B cell (primary cell): Measurements from ENCODE around the gene ZNF3. TPM values are rescaled to one million over a fixed set of nuclear protein-coding genes. Genes with fewer than 3 reads are reported as not detected.

ENCODE experiments used
- ATAC-seq: fragments of 200-7000 bp; cut with Tn5 transposase; one replicate; pipeline ENCODE4 v1.10.0; 2021; ENCODE audit warnings: low read depth, mild to moderate bottlenecking, moderate number of reproducible peaks, moderate library complexity
- CTCF ChIA-PET: fragments of 350-600 bp; sonication (Branson Sonifier 250); formaldehyde crosslinking; loops from one replicate; lab custom pipeline; 2021; ENCODE audit warnings: antibody characterized with exemption, inconsistent platforms; lab: Charles Lee
- POLR2A ChIA-PET: fragments of 350-600 bp; sonication (Branson Sonifier 250); formaldehyde crosslinking; loops from one replicate; lab custom pipeline; 2021; ENCODE audit warnings: antibody characterized with exemption; lab: Charles Lee
- DNase-seq: peaks from one replicate; pipeline ENCODE4 v3.0.0; 2013
- H2AFZ ChIP-seq: 2 replicates; pipeline ENCODE4 v1.6.1; 2012; ENCODE audit warnings: mild to moderate bottlenecking, low read depth, low read length; ENCODE audit not compliant: insufficient read depth, poor library complexity, severe bottlenecking
- H3K27ac ChIP-seq, 2 donors: 1 replicate in 1 of 2; 2 replicates in 1 of 2; pipeline ENCODE4 v1.5.1; 2012 to 2013; ENCODE audit warnings: low read length in 2 of 2, mild to moderate bottlenecking in 2 of 2, moderate library complexity in 1 of 2
- H3K27me3 ChIP-seq, 4 experiments: fragments of 200-600 bp in 1 of 4; sonication (generic) in 1 of 4; replicated peaks in 1 of 4; 1 replicate in 2 of 4; 2 replicates in 2 of 4; pipeline versions ENCODE4 v1.6.1 to v1.7.0; 2013 to 2016; ENCODE audit warnings: low read length in 3 of 4, mild to moderate bottlenecking in 2 of 4, mixed read lengths in 1 of 4, moderate library complexity in 1 of 4; ENCODE audit not compliant: insufficient read depth in 4 of 4, control insufficient read depth in 3 of 4; ENCODE audit errors: control extremely low read depth in 1 of 4
- H3K36me3 ChIP-seq, 2 experiments: replicated peaks in 1 of 2; 1 replicate in 1 of 2; 2 replicates in 1 of 2; pipeline versions ENCODE4 v1.6.1 to v1.7.1; 2013; ENCODE audit warnings: low read length in 1 of 2; ENCODE audit not compliant: insufficient read depth in 2 of 2, control insufficient read depth in 1 of 2; ENCODE audit errors: control extremely low read depth in 1 of 2, extremely low read depth in 1 of 2
- H3K4me1 ChIP-seq, 2 donors: fragments of 200-600 bp in 1 of 2; sonication (generic) in 1 of 2; 1 replicate in 1 of 2; 2 replicates in 1 of 2; pipeline versions ENCODE4 v1.5.1 to v1.6.1; 2013 to 2017; ENCODE audit warnings: low read length in 2 of 2; ENCODE audit not compliant: control insufficient read depth in 2 of 2, insufficient read depth in 2 of 2
- H3K4me2 ChIP-seq: replicated peaks from 2 replicates; pipeline ENCODE3; 2012; ENCODE audit warnings: mild to moderate bottlenecking, low read depth, low read length; ENCODE audit not compliant: poor library complexity, severe bottlenecking
- H3K4me3 ChIP-seq, 5 experiments: fragments of 200-600 bp in 1 of 5; sonication (generic) in 1 of 5; 1 replicate in 3 of 5; 2 replicates in 2 of 5; pipeline versions ENCODE4 v1.5.1 to v1.7.0; 2011 to 2016; ENCODE audit warnings: low read length in 4 of 5, mild to moderate bottlenecking in 4 of 5, low read depth in 2 of 5, control low read depth in 1 of 5, moderate library complexity in 1 of 5; ENCODE audit not compliant: insufficient read depth in 1 of 5; ENCODE audit errors: control extremely low read depth in 1 of 5, extremely low read depth in 1 of 5
- H3K79me2 ChIP-seq: fragments of 200-600 bp; sonication (generic); one replicate; pipeline ENCODE4 v1.6.0; 2016; ENCODE audit warnings: low read length; ENCODE audit not compliant: control insufficient read depth, insufficient read depth
- H3K9ac ChIP-seq: fragments of 200-600 bp; sonication (generic); 2 replicates; pipeline ENCODE4 v1.6.1; 2017; ENCODE audit warnings: mild to moderate bottlenecking, low read length, moderate library complexity
- H3K9me3 ChIP-seq, 3 donors: one replicate each; pipeline versions ENCODE4 v1.6.1 to v1.7.1; 2013; ENCODE audit warnings: low read length in 2 of 3; ENCODE audit not compliant: control insufficient read depth in 2 of 3, insufficient read depth in 1 of 3; ENCODE audit errors: control extremely low read depth in 1 of 3
- H4K20me1 ChIP-seq: 2 replicates; pipeline ENCODE4 v1.6.0; 2012; ENCODE audit warnings: mild to moderate bottlenecking, low read length; ENCODE audit not compliant: insufficient read depth, control insufficient read depth, poor library complexity, severe bottlenecking
- H3K27ac Mint-ChIP-seq: one replicate; pipeline ENCODE4 v1.8.0; 2021; ENCODE audit warnings: mixed read lengths
- H3K27me3 Mint-ChIP-seq: one replicate; pipeline ENCODE4 v1.8.0; 2021; ENCODE audit warnings: mixed read lengths
- H3K4me1 Mint-ChIP-seq: one replicate; pipeline ENCODE4 v1.8.0; 2021; ENCODE audit warnings: mixed read lengths
- H3K4me3 Mint-ChIP-seq: one replicate; pipeline ENCODE4 v1.8.0; 2021; ENCODE audit warnings: mixed read lengths
- H3K9me3 Mint-ChIP-seq: one replicate; pipeline ENCODE4 v1.8.0; 2022; ENCODE audit warnings: mixed read lengths; ENCODE audit not compliant: insufficient read depth
- CTCF ChIP-seq: fragments of 200-600 bp; IDR thresholded peaks from one replicate; pipeline ENCODE4 v1.8.0; 2022; ENCODE audit warnings: antibody characterized with exemption, mild to moderate bottlenecking
- EZH2 ChIP-seq: IDR thresholded peaks from 2 replicates; pipeline ENCODE4 v1.6.1; 2012; ENCODE audit warnings: borderline replicate concordance, low read depth, mild to moderate bottlenecking, moderate library complexity, low read length; ENCODE audit not compliant: insufficient read depth, poor library complexity, severe bottlenecking
- WGBS: methylation state at CpG from one replicate; pipeline ENCODE4 v1.1.5; 2013; ENCODE audit warnings: missing lambda C conversion rate; ENCODE audit not compliant: insufficient coverage; 5-methylcytosine and 5-hydroxymethylcytosine counted together
- intact Hi-C: fragments of 100-400 bp; cut with micrococcal nuclease; formaldehyde crosslinking; loops from one replicate; pipeline ENCODE4 v1.10.0; 2022
- polyA plus RNA-seq: library from polyadenylated mRNA; depleted of rRNA; stranded (reverse); fragments of >200 nt; gene quantifications from 2 replicates; pipeline ENCODE4 v1.2.3, GENCODE V29; 2012
- total RNA-seq, 2 donors: library from RNA; stranded (reverse); fragments of 120-200 nt in 1 of 2; gene quantifications; 1 replicate in 1 of 2; 2 replicates in 1 of 2; pipeline versions ENCODE4 v1.2.3 to v1.2.4, GENCODE V29; 2013 to 2022

Gene ZNF3
- total and polyA plus RNA-seq, 2 donors (not counting 1 experiment from before 2014, with no cell fraction given) = 19.2 to 44.8 TPM

- POLR2A ChIA-PET = interaction anchor here (0.7 kb wide), 1 partner anchor 969 kb away, joined by 11 read pairs; no protein-coding TSS in a partner anchor
- Histone ChIP-seq H3K4me1 (peaks cover 22 to 28% of the 10 kb centered on the region in 2 donors), H3K9ac (no peak overlapping the region), H3K79me2 (peaks cover 14% of the 10 kb centered on the region), H3K27ac (no peak overlapping the region), H3K9me3 (no peaks in the 10 kb centered on the region), H3K4me3 (no peak overlapping the region), H3K4me2 (no peak overlapping the region), H2AFZ (no peak overlapping the region), H4K20me1 (no peaks in the 10 kb centered on the region), H3K36me3 (peaks cover 0 to 18% of the 10 kb centered on the region in 2 experiments), H3K27me3 (no peaks in the 10 kb centered on the region)
- Mint-ChIP-seq H3K9me3 (no peaks in the 10 kb centered on the region), H3K4me3 (peak overlapping the region; percentile 58), H3K27ac (peak overlapping the region; percentile 72), H3K4me1 (peaks cover 27% of the 10 kb centered on the region), H3K27me3 (no peaks in the 10 kb centered on the region)
- no peak for TF ChIP-seq EZH2
- no peak for TF ChIP-seq CTCF
- DNase-seq = no peak
- ATAC-seq = no peak
- WGBS = 93% methylated on average over 8 of the region's 10 CpGs
- CTCF ChIA-PET = interaction anchor here (0.6 kb wide), 1 partner anchor 174 kb away, joined by 3 read pairs; no protein-coding TSS in a partner anchor
- intact Hi-C loops = loop anchor here (10.0 kb wide), 3 partner anchors 528 to 588 kb away; partner anchors contain the start of genes GNB2, MOSPD3, ZKSCAN5 and ZNF394
These were observed 5.7 kb upstream of the ZNF3 start for GRCh38 chr7:100087055-100087750.

GRCh38 chr7:100085515-100085914 lies 4.0 kb upstream of the ZNF3 start:
- Histone ChIP-seq H3K27me3 (no peaks in the 10 kb centered on the region), H3K4me3 (no peak overlapping the region), H3K4me1 (peaks cover 30 to 39% of the 10 kb centered on the region in 2 donors), H3K27ac (no peak overlapping the region), H3K79me2 (peaks cover 24% of the 10 kb centered on the region), H3K4me2 (no peak overlapping the region), H2AFZ (no peak overlapping the region), H3K9me3 (no peaks in the 10 kb centered on the region), H3K9ac (no peak overlapping the region), H3K36me3 (peaks cover 0 to under 1% of the 10 kb centered on the region in 2 experiments), H4K20me1 (peaks cover 5% of the 10 kb centered on the region)
- Mint-ChIP-seq H3K27me3 (no peaks in the 10 kb centered on the region), H3K4me1 (peaks cover 38% of the 10 kb centered on the region), H3K4me3 (peak overlapping the region; percentile 34), H3K27ac (no peak overlapping the region), H3K9me3 (no peaks in the 10 kb centered on the region)
- WGBS = 92% methylated on average over 2 of the region's 3 CpGs
- intact Hi-C loops = loop anchor here (10.0 kb wide), 3 partner anchors 529 to 589 kb away; partner anchors contain the start of genes GNB2, MOSPD3, ZKSCAN5 and ZNF394
- no peak for TF ChIP-seq CTCF
- TF ChIP-seq EZH2 = no peak
- DNase-seq (no peak), ATAC-seq (no peak)
- CTCF ChIA-PET = no interaction called here
- POLR2A ChIA-PET = no interaction called here
